ENCODE data around the gene SF3B3.

GRCh38 chr16:70553645-70554044 is 30.0 kb downstream of the SF3B3 start:
- TF ChIP-seq POLR2A (IDR thresholded peaks at IDR 0.05), result no peak
- no peak for TF ChIP-seq CTCF (IDR thresholded peaks at IDR 0.05)

Data from thyroid gland (tissue), 4 donors.